ENCODE measurements around the gene TEP1. TPM values are rescaled to one million over a fixed set of nuclear protein-coding genes. Genes with fewer than 3 reads are reported as not detected.

TEP1 gene
- total and polyA plus RNA-seq, 2 of the 13 experiments (the other 11 are each of a cell fraction or from before 2014, with no cell fraction given): 11.0 to 12.8 TPM

GRCh38 chr14:20454516-20455354, 41.4 kb upstream of the TEP1 start, which contains the start of the genes APEX1 and OSGEP (continued):
- TF ChIP-seq GRHL1 (CRISPR knock-in tag; conservative IDR thresholded peaks at IDR 0.05) (no peak), ISL2 (CRISPR knock-in tag; IDR thresholded peaks at IDR 0.05) (no peak), PCBP2 (optimal IDR thresholded peaks at IDR 0.05; ENCODE audit: low read depth, low read length, poor library complexity, severe bottlenecking) (no peak), NR1H2 (CRISPR knock-in tag; IDR thresholded peaks at IDR 0.05; ENCODE audit: borderline replicate concordance, low read depth) (no peak), MAX (IDR thresholded peaks at IDR 0.05) (peak; percentile 99), ZNF280D (CRISPR knock-in tag; IDR thresholded peaks at IDR 0.05) (no peak), RERE (CRISPR knock-in tag; IDR thresholded peaks at IDR 0.05; ENCODE audit: low read depth) (0 out of 2 replicates have a peak, but pooled peaks have one; percentile 32), ZBTB7A (CRISPR knock-in tag; IDR thresholded peaks at IDR 0.05) (peak; percentile 72), ATRX (CRISPR knock-in tag; IDR thresholded peaks at IDR 0.05; ENCODE audit: borderline replicate concordance) (no peak), ZFP36L2 (CRISPR knock-in tag; IDR thresholded peaks at IDR 0.05) (no peak), ZNF605 (CRISPR knock-in tag; IDR thresholded peaks at IDR 0.05) (peak; percentile 97), THAP9 (CRISPR knock-in tag; IDR thresholded peaks at IDR 0.05; ENCODE audit: borderline replicate concordance) (peak; percentile 92)
